H1 (cell line): ENCODE data around the gene SPATA16. TPM values are rescaled to one million over a fixed set of nuclear protein-coding genes. Genes with fewer than 3 reads are reported as not detected.

Experiments
- ATF3 ChIP-seq: IDR thresholded peaks from 2 replicates; pipeline ENCODE4 v1.6.1; 2011; ENCODE audit warnings: low read depth, mild to moderate bottlenecking, low read length; ENCODE audit not compliant: insufficient read depth
- polyA plus RNA-seq, 7 experiments: library from polyadenylated mRNA; depleted of rRNA in 3 of 7; stranded (reverse) in 5 of 7; unstranded in 2 of 7; fragments of >200 nt in 5 of 7; fragments of 200-250 nt in 2 of 7; gene quantifications; 1 replicate in 5 of 7; 2 replicates in 1 of 7; 4 replicates in 1 of 7; pipeline versions ENCODE4 v1.2.1 to v1.2.3, GENCODE V29; 2011 to 2013; ENCODE audit warnings: missing spikeins in 2 of 7, mixed read lengths in 2 of 7
- total RNA-seq: library from RNA; stranded (reverse); fragmentation: NEBNext Ultra II Directional; extraction: Animal tissue kit (Norgen Biotek cat#: 25700); gene quantifications from 2 replicates; pipeline ENCODE4 v1.2.1, GENCODE V29; 2021
- TF ChIP-seq, protein P1 (sequence below), 3 experiments: IDR thresholded peaks; 1 replicate in 2 of 3; 2 replicates in 1 of 3; pipeline versions ENCODE4 v1.5.1 to v1.6.1; 2011; ENCODE audit warnings: low read length in 3 of 3, mild to moderate bottlenecking in 3 of 3, inconsistent platforms in 2 of 3, low read depth in 1 of 3, moderate library complexity in 1 of 3; ENCODE audit not compliant: insufficient read depth in 1 of 3; ENCODE audit errors: control extremely low read depth in 1 of 3
- TF ChIP-seq, protein P2 (sequence below): IDR thresholded peaks from 2 replicates; pipeline ENCODE4 v1.6.1; 2012; ENCODE audit warnings: low read length, inconsistent platforms

The SPATA16 gene
- total and polyA plus RNA-seq, 2 of the 8 experiments (the other 6 are each of a cell fraction or from before 2014, with no cell fraction given), result 0.05 to 2.7 TPM

GRCh38 chr3:173089283-173089682 lies 51.8 kb downstream of the SPATA16 start (continued):
- TF ChIP-seq, protein P1, sequence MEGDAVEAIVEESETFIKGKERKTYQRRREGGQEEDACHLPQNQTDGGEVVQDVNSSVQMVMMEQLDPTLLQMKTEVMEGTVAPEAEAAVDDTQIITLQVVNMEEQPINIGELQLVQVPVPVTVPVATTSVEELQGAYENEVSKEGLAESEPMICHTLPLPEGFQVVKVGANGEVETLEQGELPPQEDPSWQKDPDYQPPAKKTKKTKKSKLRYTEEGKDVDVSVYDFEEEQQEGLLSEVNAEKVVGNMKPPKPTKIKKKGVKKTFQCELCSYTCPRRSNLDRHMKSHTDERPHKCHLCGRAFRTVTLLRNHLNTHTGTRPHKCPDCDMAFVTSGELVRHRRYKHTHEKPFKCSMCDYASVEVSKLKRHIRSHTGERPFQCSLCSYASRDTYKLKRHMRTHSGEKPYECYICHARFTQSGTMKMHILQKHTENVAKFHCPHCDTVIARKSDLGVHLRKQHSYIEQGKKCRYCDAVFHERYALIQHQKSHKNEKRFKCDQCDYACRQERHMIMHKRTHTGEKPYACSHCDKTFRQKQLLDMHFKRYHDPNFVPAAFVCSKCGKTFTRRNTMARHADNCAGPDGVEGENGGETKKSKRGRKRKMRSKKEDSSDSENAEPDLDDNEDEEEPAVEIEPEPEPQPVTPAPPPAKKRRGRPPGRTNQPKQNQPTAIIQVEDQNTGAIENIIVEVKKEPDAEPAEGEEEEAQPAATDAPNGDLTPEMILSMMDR (IDR thresholded peaks at IDR 0.05; ENCODE audit: control extremely low read depth in 1 of 3, insufficient read depth in 1 of 3, low read depth in 1 of 3, low read length in 3 of 3), result no peak
- no peak for TF ChIP-seq ATF3
- TF ChIP-seq, protein P2, sequence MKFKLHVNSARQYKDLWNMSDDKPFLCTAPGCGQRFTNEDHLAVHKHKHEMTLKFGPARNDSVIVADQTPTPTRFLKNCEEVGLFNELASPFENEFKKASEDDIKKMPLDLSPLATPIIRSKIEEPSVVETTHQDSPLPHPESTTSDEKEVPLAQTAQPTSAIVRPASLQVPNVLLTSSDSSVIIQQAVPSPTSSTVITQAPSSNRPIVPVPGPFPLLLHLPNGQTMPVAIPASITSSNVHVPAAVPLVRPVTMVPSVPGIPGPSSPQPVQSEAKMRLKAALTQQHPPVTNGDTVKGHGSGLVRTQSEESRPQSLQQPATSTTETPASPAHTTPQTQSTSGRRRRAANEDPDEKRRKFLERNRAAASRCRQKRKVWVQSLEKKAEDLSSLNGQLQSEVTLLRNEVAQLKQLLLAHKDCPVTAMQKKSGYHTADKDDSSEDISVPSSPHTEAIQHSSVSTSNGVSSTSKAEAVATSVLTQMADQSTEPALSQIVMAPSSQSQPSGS, result no peak
